Measurements from ENCODE around the gene SLX4. TPM values are rescaled to one million over a fixed set of nuclear protein-coding genes. Genes with fewer than 3 reads are reported as not detected.

The SLX4 gene
- polyA plus RNA-seq, 1 of the 3 experiments (the other 2 are of a cell fraction): 2.1 TPM

DNA sequence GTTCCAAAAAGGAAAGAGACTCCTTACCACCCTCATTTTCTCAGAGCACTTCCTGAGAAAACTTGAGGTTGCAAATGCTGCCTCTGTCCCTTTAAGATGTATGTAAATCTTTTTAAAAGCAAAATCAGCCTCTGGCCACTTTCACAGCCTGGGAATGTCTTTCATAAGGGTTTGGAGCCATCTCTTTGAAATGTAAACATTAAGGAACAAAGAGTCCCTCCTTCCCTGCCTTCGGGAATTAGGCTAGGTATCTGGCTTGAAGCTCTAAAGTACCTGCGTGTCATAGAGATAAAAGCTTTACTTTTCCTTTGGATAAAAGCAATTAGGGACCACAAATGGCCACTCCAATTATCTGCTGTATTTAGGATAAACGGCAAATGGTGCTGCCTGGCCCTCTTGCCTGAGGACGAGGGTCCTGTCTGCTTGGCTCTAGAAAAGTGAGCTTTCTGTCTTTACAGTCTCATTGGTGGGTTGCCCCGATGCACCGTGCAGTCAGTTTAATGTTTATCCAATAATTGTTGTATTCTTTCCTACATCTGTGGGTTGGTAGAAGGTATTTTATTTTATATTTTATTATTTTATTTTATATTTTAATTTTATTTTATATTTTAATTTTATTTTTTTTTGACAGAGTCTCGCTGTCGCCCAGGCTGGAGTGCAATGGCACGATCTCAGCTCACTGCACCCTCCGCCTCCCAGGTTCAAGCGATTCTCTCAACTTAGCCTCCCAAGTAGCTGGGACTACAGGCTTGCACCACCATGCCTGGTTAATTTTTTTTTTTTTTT lies 58.1 kb downstream of the SLX4 start:
- Histone ChIP-seq H3K9me3 (no peaks in the 10 kb centered on the region), H3K9me2 (no peaks in the 10 kb centered on the region), H3K27me3 (ENCODE audit: insufficient read depth) (no peaks in the 10 kb centered on the region), H3K9ac (no peak overlapping the region), H3K27ac (ENCODE audit: low read depth in 2 of 2, low read length in 1 of 2) (no peak overlapping the region), H4K20me1 (ENCODE audit: insufficient read depth) (no peaks in the 10 kb centered on the region), H3K36me3 (replicated peaks in 1 of 2; ENCODE audit: control insufficient read depth in 1 of 2, insufficient read depth in 2 of 2, low read length in 1 of 2) (no peaks in the 10 kb centered on the region), H3K4me3 (ENCODE audit: low read depth in 2 of 2, low read length in 1 of 2) (no peak overlapping the region), H3F3A (replicated peaks; ENCODE audit: insufficient read depth) (no peaks in the 10 kb centered on the region), H3K4me2 (no peak overlapping the region), H3K4me1 (ENCODE audit: control insufficient read depth in 1 of 2, insufficient read depth in 2 of 2, low read depth in 1 of 2, low read length in 1 of 2) (no peaks in the 10 kb centered on the region; a peak in 1 of 4 replicates), H2AFZ (ENCODE audit: low read depth) (no peak overlapping the region), H3K79me2 (ENCODE audit: insufficient read depth) (no peaks in the 10 kb centered on the region)
- ChIA-PET CTCF (interaction anchor here (0.6 kb wide), 1 partner anchor 17 kb away, joined by 3 read pairs; no protein-coding TSS in a partner anchor), POLR2A (no interaction called here)
- 61% methylated on average over 11 of the region's 11 CpGs for WGBS (ENCODE audit: low lambda C conversion rate)
- no peak for TF ChIP-seq SIN3A (IDR thresholded peaks at IDR 0.05; ENCODE audit: borderline replicate concordance, low read depth, low read length)
- no peak for TF ChIP-seq POLR2AphosphoS5 (IDR thresholded peaks at IDR 0.05; ENCODE audit: low read depth, low read length)
- no peak for TF ChIP-seq TCF12 (IDR thresholded peaks at IDR 0.05)
- no peak for TF ChIP-seq NRF1 (IDR thresholded peaks at IDR 0.05; ENCODE audit: low read depth, low read length)
- no peak for TF ChIP-seq TAF1 (IDR thresholded peaks at IDR 0.05; ENCODE audit: borderline replicate concordance, low read depth, low read length)
- TF ChIP-seq, protein P1, sequence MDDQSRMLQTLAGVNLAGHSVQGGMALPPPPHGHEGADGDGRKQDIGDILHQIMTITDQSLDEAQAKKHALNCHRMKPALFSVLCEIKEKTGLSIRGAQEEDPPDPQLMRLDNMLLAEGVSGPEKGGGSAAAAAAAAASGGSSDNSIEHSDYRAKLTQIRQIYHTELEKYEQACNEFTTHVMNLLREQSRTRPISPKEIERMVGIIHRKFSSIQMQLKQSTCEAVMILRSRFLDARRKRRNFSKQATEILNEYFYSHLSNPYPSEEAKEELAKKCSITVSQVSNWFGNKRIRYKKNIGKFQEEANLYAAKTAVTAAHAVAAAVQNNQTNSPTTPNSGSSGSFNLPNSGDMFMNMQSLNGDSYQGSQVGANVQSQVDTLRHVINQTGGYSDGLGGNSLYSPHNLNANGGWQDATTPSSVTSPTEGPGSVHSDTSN (IDR thresholded peaks at IDR 0.05): no peak
- TF ChIP-seq EZH2phosphoT487 (IDR thresholded peaks at IDR 0.05; ENCODE audit: borderline replicate concordance, low read depth): no peak
- no peak for TF ChIP-seq SMC3 (IDR thresholded peaks at IDR 0.05; ENCODE audit: low read depth, low read length)
- no peak for TF ChIP-seq MXI1 (IDR thresholded peaks at IDR 0.05; ENCODE audit: low read depth, low read length)
- no peak for TF ChIP-seq GABPA (IDR thresholded peaks at IDR 0.05; ENCODE audit: low read depth)
- no peak for TF ChIP-seq JUND (IDR thresholded peaks at IDR 0.05)
- no peak for TF ChIP-seq ELF1 (IDR thresholded peaks at IDR 0.05)
- TF ChIP-seq, protein P2, sequence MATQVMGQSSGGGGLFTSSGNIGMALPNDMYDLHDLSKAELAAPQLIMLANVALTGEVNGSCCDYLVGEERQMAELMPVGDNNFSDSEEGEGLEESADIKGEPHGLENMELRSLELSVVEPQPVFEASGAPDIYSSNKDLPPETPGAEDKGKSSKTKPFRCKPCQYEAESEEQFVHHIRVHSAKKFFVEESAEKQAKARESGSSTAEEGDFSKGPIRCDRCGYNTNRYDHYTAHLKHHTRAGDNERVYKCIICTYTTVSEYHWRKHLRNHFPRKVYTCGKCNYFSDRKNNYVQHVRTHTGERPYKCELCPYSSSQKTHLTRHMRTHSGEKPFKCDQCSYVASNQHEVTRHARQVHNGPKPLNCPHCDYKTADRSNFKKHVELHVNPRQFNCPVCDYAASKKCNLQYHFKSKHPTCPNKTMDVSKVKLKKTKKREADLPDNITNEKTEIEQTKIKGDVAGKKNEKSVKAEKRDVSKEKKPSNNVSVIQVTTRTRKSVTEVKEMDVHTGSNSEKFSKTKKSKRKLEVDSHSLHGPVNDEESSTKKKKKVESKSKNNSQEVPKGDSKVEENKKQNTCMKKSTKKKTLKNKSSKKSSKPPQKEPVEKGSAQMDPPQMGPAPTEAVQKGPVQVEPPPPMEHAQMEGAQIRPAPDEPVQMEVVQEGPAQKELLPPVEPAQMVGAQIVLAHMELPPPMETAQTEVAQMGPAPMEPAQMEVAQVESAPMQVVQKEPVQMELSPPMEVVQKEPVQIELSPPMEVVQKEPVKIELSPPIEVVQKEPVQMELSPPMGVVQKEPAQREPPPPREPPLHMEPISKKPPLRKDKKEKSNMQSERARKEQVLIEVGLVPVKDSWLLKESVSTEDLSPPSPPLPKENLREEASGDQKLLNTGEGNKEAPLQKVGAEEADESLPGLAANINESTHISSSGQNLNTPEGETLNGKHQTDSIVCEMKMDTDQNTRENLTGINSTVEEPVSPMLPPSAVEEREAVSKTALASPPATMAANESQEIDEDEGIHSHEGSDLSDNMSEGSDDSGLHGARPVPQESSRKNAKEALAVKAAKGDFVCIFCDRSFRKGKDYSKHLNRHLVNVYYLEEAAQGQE (IDR thresholded peaks at IDR 0.05; ENCODE audit: low read depth, low read length): no peak
- DNase-seq: no peak

Data from SK-N-SH (cell line).